ENCODE data around the gene PIM1.
"Not testable (repeated sequence)": the region's sequence is repeated elsewhere in the genome, so short reads cannot be mapped to it uniquely, and the experiment has no call there.

Gene PIM1

DNA sequence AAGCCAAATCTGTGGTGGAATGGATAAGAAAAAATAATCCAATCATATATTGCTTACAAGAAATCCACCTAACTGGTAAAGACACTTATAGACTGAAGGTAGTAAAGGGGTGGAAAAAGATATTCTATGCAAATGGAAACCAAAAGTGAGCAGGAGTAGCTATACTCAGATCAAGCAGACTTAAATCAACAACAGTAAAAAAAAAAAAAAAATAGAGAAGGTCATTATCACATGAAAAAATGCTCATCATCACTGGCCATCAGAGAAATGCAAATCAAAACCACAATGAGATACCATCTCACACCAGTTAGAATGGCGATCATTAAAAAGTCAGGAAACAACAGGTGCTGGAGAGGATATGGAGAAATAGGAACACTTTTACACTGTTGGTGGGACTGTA lies 24.9 kb downstream of the PIM1 start:
- DNase-seq: not testable (repeated sequence)

DNA sequence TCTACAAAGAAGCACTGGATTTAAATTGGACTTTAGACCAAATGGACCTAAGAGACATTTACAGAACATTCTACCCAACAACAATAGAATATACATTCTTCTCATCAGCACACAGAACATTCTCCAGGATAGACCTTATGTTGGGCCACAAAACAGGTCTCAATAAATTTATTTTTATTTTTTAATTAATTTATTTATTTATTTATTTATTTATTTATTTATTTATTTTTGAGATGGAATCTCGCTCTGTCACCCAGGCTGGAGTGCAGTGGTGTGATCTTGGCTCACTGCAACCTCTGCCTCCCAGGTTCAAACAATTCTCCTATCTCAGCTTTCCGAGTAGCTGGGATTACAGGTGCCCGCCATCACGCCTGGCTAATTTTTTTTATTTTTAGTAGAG lies 26.5 kb downstream of the PIM1 start:
- DNase-seq: not testable (repeated sequence)

DNA sequence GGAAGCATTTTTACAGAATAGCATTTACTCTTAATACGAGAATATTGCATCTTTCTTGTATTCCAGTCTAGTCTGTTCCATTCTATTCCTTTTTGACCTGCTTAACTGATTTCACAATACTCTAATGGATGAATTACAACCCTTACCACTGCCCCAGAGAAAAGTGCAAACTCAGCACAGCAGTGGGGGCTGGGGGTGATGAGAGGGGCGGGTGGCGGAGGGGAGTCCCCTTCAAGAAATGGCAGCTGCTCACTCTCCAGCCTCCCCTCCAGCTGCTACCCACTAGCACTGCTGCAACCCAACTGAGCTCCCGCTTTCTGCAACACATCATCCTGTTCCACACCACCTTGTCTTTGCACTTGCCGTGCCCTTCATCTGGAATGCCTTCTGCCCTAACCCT lies 30.1 kb downstream of the PIM1 start:
- no peak for DNase-seq

DNA sequence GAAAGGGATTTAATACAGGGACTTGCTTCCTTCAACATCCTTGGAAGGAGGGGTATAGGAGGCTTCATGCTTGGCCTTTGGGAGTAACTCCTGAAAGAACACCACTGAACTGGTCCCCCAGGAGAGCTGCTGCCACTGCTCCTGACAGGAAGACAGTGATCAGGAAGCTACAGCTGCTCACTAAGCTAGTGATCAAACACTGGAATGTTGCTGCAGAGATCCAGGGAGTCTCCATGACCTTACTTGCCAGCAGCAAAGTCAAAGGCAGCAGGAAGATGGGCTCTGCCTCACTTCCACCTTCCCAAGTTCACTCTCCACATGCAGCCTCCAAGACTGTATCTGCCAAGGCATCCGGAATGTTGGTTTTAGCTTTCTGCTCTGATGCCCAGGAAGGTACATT lies 31.8 kb downstream of the PIM1 start:
- DNase-seq: no peak

DNA sequence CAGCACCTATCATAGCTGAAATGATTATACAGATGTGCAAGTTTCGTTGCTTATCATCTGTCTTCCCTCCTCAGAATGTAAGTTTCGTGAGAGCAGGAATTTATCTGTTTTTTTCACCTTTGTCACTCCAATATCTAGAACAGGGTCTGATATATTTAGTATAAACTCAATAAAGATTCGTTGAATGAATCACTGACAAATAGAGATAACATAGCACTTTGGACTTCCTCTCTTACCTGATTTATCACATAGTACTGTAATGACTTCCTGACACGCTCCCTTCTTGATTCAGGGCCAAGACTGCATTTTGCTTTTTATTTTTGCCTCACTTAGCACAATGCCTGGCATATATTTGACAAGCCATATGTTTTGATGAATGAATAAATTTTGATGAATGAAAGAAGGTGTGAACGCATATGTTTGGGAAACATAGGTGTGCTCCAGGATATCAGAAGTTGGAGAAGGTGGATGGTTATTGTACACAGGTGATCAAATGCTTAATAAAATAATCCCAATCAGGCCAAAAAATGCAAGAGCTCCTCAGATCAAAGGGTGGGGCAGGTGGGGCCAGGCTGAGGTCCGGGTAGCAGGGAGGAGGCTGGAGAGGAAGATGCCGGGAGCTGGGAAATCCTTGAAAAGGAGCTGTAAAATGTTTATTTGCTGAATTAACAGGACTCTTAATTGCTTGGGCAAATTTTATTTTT lies 33.0 kb downstream of the PIM1 start:
- no peak for DNase-seq

DNA sequence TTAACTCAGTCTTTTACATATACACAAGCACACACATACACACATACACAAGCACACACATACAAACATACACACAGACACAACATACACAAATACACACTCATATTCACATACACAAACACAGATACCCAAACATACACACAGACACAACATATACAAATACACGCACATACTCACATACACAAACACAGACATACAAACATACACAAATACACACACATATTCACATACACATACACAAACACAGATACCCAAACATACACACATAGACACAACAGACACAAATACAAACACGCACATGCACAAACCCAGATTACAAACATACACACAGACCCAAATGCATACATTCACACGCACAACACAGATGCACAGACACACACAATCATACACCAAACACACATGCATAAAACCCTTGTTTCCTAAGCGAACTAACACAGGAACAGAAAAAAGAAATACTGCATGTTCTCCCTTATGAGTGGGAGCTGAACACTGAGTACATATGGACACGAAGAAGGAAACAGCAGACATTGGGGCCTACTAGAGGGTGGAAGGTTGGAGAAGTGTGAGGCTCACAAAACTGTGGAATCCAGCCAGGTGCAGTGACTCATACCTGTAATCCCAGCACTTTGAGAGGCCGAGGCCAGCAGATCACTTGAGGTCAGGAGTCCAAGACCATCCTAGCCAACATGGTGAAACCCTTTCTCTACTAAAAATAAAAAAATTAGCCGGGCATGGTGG lies 34.2 kb downstream of the PIM1 start:
- DNase-seq: no peak

DNA sequence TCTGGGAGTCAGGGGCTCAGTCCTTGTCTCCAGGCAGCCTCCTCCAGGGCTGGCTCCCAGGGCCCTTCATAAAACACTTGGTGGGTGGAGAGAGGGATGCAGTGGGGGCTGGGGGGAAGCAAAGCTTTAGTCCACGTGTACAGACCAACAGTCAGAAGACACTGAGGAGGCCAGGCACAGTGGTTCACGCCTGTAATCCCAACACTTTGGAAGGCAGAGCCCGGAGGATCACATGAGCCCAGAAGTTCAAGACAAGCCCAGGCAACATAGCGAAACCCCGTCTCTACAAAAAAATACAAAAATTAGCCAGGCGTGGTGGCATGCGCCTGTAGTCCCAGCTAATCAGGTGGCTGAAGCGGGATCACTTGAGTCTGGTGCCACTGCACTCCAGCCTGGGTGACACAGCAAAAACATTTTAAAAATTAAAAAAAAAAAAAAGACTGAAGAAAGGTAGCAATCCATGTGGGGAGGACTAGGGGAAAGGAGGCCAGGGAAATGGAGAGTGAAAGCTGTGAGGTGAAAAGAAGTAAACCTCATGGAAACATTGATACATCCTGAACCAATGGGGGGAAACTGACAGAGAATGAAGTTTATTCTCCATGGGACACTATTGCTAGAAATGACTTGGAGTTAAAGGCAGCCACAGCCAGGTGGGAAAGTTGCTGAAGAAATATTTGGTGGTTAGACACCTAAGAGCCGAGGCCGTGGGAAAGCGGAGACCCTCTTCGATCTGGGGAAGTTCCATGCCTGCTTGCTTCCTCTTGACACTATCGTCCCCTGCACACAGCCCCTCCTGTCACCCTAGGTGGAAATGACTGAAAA lies 35.4 kb downstream of the PIM1 start:
- DNase-seq: no peak

DNA sequence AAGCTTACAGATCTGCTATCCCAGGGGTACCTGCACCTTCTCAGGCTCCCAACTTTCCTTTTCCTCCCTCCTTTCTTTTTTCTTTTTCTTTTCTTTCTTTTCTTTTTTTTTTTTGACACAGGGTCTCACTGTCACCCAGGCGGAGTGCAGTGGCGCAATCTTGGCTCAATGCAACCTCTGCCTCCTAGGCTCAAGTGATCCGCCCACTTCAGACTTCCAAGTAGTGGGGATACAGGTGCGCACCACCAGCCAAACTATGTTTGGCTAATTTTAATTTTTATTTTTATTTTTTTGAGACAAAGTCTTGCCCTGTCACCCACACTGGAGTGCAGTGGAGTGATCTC lies 36.0 kb downstream of the PIM1 start:
- no peak for DNase-seq

DNA sequence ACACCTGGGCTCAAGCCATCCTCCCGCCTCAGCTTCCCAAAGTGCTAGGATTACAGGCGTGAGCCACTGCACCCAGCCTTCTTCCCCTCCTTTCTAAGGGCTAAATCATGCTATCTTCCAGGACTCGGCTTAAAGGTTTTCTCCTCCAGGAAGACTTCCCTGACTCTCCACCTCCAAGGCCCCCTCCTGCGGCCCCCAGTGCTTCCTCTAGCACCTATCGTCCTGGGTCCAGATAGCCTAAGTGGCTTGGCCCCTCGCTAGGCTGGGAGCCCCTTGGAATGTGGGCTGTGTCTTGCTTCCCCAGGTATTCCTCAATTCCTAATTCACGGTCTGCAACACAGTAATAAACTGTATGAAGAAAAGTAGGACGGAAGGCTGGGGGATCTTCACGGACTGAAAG lies 36.7 kb downstream of the PIM1 start:
- DNase-seq: no peak

DNA sequence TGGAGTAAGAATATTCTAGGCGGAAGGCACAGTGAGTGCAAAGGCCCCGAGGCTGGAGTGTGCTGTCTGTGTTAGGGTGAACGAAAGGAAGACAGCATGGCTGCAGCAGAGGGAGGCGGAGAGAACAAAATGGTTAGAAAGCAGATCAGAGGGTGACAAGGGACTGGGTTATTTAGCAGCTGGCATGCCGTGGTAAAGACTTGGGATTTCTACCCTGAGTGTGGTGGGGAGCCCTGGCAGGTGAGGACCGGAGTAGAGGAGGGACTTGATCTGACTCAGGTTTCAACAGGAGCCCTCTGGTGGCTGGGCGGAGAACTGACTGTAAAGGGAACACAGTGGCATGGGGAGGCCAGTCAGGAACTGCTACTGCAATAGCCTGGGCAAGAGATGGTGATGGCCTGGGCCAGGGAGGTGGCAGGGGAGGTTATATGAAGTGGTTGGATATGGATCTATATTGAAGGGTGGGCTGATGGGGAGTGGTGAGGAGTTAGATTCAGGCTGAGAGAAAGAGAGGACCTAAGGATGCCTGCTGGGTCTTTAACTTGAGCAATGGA lies 38.0 kb downstream of the PIM1 start:
- peak; percentile 92 for DNase-seq

DNA sequence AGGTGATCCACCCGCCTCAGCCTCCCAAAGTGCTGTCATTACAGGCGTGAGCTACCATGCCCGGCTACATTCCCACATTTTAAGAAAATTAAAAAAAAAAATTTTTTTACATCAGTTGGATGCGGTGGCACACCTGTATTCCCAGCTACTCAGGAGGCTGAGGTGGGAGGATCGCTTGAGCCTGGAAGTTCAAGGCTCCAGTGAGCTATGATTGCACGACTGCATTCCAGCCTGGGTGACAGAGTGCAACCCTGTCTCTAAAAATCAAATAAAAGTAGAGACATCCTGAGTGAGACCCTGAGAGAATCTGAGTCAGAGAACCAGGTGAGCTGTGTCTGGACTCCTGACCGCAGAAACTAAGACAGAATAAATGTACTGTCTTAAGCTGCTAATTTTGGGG lies 38.8 kb downstream of the PIM1 start:
- no peak for DNase-seq

DNA sequence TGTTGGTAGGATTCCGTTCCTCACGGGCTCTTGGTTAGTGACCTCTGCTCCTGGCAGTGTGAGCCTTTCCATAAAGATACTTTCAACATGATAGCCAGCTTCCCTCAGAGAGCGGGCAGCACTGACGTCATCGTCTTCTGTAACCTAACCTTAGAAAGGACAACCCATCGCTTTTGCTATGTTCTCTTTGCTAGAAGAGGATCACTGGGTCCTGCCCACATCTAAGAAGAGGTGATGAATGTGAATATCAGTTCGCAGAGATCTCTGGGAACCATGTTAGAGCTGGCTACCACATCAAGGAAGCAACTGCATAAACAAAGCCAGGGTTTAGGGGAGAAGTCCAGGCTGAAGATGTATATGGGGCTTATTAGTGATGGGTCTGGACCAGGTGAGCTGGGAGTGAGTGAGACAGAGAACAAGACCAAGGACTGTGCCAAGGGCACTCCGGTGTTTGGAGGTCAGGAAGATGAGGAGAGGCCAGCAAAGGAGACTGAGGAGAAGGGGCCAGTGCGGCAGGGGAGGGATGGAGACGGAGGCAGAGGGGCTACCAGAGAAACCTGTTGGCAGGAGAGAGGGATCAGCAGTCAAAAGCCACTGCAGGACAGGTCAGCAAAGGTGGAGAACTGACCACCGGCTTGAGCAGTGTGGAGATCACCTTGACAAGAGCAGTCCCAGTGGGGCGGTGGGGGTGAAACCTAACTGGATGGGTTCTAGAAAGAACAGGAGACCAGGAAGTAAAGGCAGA lies 39.7 kb downstream of the PIM1 start:
- DNase-seq: peak; percentile 77

DNA sequence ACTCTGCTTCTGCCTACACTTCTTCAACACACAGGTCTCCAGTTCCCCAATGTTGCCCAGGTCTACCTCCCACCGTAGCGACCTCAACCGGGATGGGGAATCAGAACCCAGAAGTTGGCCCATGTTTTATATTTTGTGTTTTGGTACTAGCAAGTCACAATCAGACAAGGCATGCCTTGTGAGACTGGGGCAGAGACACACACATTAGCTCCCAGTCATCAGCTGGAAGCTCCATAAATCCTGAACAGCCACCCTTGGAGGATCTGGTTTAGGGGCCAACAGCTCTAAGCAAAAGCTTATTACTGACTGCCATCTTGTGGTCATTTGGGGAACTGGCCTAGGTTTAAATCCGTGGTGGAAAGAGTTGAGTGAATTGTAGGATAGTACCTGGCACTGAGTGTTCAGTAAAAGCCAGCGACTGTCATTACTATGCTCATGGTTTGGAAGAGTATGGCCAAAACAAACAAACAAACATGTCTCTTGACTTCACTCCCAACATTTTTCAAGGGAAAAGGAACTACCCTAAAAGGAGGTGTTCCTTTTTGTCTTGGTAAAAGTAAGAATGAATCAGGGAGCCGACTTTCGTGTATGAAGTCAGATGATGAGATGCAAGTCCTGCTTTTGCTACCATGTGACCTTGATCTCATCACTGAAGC lies 40.5 kb downstream of the PIM1 start:
- DNase-seq: peak; percentile 89

DNA sequence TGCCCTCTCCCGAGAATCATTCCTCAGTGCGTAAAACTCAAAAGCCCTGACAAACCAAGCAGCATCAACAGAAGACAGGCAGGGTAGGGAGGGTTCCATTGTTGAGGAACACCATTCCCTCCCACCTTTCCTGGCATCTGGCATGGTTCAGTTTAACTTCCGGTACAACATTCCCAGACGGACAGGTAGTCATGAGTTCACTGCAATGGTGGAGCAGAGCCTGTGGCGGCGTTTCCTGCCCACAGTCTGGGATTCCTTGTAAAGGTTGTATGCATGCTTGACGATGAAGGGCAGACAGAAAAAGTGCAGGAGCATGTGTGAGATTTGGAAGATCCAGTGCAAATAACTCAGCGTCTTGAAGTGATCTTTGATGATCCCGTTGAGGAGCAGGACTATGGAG lies 42.3 kb downstream of the PIM1 start:
- no peak for DNase-seq

DNA sequence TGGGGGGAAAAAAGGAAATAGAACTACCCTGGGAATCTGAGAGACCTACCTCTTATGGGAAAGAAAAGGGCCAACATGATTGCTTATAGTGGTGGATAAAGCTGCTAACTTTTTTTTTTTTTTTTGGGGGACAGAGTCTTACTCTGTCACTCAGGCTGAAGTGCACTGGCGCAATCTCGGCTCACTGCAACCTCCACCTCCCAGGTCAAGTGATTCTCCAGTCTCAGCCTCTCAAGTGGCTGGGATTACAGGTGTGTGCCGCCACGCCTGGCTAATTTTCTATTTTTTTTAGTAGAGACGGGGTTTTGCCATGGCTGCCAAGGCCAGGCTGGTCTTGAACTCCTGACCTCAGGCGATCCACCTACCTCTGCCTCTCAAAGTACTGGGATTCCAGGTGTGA lies 48.1 kb downstream of the PIM1 start:
- DNase-seq: no peak

DNA sequence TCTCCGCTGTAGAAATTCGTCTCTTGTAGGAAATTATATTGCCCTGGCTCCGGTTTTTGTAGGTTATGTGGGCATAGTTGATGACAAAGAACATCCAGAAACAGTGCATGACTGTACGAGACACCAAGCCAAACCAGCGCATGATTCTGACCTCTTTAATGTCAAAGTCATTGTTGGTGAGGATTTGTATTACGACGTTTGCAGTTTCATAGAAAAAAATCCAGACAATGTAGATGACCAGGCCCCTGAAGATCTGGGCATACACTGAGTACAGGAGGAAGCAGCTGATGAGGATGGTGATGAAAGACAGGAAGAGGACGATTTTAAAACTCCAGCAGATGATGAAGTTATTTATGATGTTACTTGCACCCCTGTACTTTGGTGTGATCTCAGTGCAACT lies 48.6 kb downstream of the PIM1 start:
- DNase-seq: no peak

DNA sequence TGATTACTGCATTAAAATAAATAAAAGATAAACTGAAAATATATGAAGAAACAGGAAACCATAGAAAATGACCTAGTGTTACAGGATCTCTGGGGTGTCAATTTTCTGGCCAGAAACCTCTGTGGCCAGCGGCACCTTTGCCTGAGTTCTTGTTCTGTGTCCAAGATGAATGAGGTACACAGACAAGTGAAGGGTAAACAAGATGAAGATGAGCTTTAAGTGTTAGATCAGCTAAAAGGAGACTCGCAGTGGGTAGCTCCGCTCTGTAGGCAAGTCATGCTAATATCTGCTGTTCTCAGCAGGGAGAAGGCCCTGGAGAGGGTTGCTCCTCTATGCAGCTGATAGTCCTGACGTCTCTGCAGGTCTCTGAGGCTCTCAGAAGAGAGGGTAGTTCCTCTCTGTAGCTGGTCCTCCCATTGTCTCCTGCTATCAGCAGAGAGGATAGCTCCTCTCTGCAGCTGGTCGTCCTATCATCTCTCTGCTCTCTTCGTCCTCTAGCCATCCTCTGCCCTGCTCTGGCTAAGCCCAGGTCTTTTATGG lies 51.7 kb downstream of the PIM1 start:
- no peak for DNase-seq

DNA sequence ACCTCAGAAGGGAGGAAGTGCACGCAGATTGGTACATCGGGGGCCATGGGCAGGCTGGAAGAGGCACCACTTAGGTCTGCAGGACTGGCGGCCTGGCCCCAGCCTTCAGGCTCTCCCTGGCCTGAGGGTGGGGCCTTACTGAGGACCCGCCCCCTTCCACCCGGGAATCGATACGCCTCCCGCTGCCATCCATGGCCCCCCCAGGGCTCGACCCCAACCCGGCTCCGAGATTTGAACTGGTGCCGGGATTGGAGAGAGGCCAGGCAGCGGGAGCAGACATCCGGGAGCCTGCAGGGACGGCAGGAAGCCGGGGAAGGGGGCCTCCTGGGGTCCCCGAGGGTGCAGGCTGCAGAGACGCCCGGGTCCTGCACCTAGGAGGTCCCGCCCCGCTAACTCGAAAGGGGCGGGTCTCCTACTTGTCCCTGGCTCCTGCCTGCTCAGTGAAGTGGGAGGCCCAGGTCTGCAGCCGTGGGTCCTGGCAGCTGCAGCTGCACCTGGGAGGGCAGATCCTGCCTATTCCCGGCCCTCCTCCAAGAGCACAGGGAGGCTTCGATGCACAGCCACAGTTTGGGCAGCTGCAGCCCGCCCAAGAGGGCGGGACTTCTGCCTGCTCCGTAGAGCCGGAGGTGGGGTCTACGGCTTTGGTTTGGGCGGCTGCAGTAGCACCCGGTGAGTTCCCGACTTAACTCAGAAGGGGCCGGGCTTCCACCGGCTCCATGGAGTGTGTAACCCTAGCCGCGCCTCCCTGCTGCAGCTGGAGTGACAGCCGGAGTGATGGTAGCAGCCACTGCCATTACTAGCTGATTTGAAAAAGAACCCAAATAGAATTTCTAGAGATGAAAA lies 52.4 kb downstream of the PIM1 start:
- DNase-seq: peak; percentile 73

DNA sequence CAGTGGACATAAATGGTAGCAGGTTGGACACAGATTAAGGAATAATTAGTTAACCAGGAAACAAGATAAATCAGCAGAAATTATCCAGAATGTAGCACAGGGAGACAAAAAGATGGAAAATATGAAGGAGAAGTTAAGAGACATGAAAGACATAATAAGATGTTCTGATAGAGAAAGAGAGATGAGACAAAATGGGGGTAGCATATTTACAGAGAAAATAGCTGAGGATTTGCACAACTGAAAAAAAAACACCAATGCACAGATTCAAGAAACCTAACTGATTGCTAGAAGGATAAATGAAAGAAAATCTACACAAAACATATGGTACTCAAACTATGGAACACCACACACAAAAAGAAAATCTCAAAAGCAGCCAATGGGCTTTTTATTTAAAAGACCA lies 53.0 kb downstream of the PIM1 start:
- DNase-seq: no peak

Data from CD4-positive, alpha-beta T cell treated with Interleukin-10 for 1 hour (primary cell).